ENCODE results near the gene RHOG.

GRCh38 chr11:3831378-3832239, 9.2 kb downstream of the RHOG start:
- TF ChIP-seq POLR2A (IDR thresholded peaks at IDR 0.05; ENCODE audit: low read depth, low read length) (no peak), POLR2AphosphoS5 (IDR thresholded peaks at IDR 0.05; ENCODE audit: low read depth, low read length) (no peak), TAF1 (IDR thresholded peaks at IDR 0.05; ENCODE audit: low read depth, low read length) (no peak), PAX5 (IDR thresholded peaks at IDR 0.05; ENCODE audit: insufficient read depth, low read length, severe bottlenecking) (no peak)

All from GM12891 (cell line).